Parathyroid adenoma (tissue), 2 donors: ENCODE data around the gene HOXD8.

Experiments
- H2AFZ ChIP-seq: fragments of 300-600 bp; sonication (generic); one replicate; pipeline ENCODE4 v1.7.0; 2017; ENCODE audit warnings: antibody characterized with exemption, mild to moderate bottlenecking
- H3K27ac ChIP-seq: fragments of 300-600 bp; sonication (generic); one replicate; pipeline ENCODE4 v1.7.0; 2017
- H3K27me3 ChIP-seq: fragments of 300-600 bp; sonication (generic); one replicate; pipeline ENCODE4 v1.7.0; 2017; ENCODE audit warnings: low read length; ENCODE audit not compliant: control insufficient read depth, insufficient read depth
- H3K36me3 ChIP-seq: fragments of 300-600 bp; sonication (generic); one replicate; pipeline ENCODE4 v1.7.0; 2017; ENCODE audit warnings: low read length; ENCODE audit not compliant: control insufficient read depth, insufficient read depth
- H3K4me1 ChIP-seq: fragments of 300-600 bp; sonication (generic); one replicate; pipeline ENCODE4 v1.7.0; 2017; ENCODE audit warnings: control low read depth
- H3K4me2 ChIP-seq: fragments of 300-600 bp; sonication (generic); one replicate; pipeline ENCODE4 v1.7.0; 2017; ENCODE audit warnings: low read length
- H3K4me3 ChIP-seq: fragments of 300-600 bp; sonication (generic); one replicate; pipeline ENCODE4 v1.7.0; 2017; ENCODE audit warnings: low read depth, low read length
- H3K79me2 ChIP-seq: fragments of 300-600 bp; sonication (generic); one replicate; pipeline ENCODE4 v1.7.0; 2017; ENCODE audit warnings: control low read depth
- H3K9ac ChIP-seq: fragments of 300-600 bp; sonication (generic); one replicate; pipeline ENCODE4 v1.7.0; 2017; ENCODE audit warnings: mild to moderate bottlenecking
- H3K9me3 ChIP-seq: fragments of 300-600 bp; sonication (generic); one replicate; pipeline ENCODE4 v1.7.0; 2017; ENCODE audit warnings: low read length; ENCODE audit not compliant: control insufficient read depth
- CTCF ChIP-seq: fragments of 300-600 bp; sonication (generic); IDR thresholded peaks from one replicate; pipeline ENCODE4 v1.7.0; 2017; ENCODE audit warnings: antibody characterized with exemption, mild to moderate bottlenecking
- donor health status: primary hyperparathyroidism.

HOXD8 gene

DNA sequence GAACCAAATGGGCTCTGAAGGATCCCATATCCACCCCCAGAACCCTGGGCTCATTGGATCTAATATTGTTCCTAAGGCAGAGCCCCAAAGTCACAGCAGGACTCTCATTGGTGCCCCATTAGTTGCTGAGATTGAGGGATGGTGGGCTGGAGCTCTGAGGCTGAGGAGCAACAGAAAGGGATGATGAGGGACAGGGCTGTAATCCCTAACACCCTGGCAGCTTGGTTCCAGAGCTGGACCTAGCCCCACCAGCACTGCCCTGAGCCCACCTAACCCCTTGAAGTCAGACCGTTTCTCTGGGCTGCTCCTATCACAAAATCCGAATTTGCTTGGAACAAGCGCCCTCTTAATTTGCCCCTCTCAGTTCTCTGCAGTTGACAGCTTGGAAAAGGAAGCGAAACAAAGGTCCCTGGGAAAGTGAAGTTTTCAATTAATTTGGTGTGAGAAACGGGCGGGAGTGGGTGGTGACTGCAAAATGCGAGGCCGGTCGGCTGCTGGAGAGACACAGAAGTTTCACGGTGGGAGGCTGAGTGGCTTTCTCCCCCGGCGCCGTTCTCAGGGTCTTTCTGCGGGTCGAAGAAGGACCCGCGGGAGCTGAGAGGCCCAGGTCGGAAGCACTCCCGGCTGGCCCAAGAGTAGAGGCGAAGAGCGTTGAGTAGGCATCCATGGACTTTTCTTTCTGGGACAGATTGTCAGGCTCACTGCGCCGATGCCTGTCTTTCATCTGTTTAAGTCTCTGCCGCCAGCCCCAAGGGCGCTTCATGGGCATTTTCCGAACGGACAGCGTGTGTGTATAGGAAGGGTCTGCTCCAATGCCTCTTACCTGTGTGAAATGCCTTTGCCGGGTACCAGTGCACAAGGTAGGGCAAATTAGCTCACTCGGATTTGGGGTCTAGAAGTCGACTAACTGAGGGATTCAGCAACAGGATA, 37.9 kb upstream of the HOXD8 start:
- no peaks in the 10 kb centered on the region for H3K79me2 ChIP-seq
- no peaks in the 10 kb centered on the region for H3K4me1 ChIP-seq
- H3K4me2 ChIP-seq = no peak overlapping the region
- no peaks in the 10 kb centered on the region for H3K36me3 ChIP-seq
- no peak overlapping the region for H3K9ac ChIP-seq
- no peak overlapping the region for H2AFZ ChIP-seq
- peaks cover 31% of the 10 kb centered on the region for H3K27me3 ChIP-seq
- H3K9me3 ChIP-seq = no peaks in the 10 kb centered on the region
- no peak for TF ChIP-seq CTCF
- H3K27ac ChIP-seq = no peak overlapping the region
- H3K4me3 ChIP-seq = no peak overlapping the region

DNA sequence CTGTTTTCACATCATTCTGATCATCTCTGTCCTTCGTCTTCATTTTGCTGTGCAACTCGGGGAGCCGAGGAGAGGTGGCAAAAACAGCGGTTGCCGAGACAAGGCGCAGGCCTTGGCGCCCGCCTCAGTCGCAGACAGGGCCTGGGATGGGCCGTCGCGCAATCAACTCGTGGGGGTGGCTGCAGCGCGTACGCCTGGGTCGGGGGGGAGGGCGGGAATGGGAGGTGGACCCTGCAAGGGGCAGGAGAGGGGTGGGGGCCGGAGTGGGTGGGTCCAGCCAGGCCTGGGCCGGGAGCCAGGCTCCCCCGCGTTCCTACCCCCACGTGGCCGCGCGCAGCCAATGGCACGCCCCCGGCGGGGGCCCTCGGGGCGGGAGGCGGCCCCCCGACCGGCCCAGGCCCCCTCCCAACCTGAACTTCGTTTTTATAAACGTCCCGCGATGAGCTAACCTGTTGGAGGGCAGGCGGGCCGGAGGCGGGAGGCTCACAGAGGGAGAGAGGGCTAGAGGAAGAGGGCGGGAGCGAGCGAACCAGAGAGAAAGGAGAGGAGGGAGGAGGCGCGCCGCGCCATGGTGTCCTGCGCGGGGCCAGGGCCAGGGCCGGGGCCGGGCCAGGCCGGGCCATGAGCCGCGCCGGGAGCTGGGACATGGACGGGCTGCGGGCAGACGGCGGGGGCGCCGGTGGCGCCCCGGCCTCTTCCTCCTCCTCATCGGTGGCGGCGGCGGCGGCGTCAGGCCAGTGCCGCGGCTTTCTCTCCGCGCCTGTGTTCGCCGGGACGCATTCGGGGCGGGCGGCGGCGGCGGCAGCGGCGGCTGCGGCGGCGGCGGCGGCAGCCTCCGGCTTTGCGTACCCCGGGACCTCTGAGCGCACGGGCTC, 37.0 kb upstream of the HOXD8 start, which contains the start of gene HOXD13:
TSS of gene HOXD13 (plus strand) at position 452 of the 875 bp plus-strand sequence. CDS start at position 622, 170 bp downstream.
- Histone ChIP-seq H3K4me3 (no peak within 1 kb of the TSS), H3K27me3 (peaks cover 30% of the 10 kb centered on the region)

GRCh38 chr2:176093145-176093897, 36.2 kb upstream of the HOXD8 start:
- Histone ChIP-seq H3K36me3 (no peaks in the 10 kb centered on the region), H2AFZ (no peak overlapping the region), H3K79me2 (no peaks in the 10 kb centered on the region), H3K9me3 (no peaks in the 10 kb centered on the region), H3K27me3 (peaks cover 24% of the 10 kb centered on the region), H3K4me1 (no peaks in the 10 kb centered on the region), H3K4me2 (no peak overlapping the region), H3K27ac (no peak overlapping the region), H3K4me3 (no peak overlapping the region), H3K9ac (no peak overlapping the region)
- no peak for TF ChIP-seq CTCF

More for the DNA sequence above, 37.0 kb upstream of the HOXD8 start, which contains the start of gene HOXD13:
- H3K9me3 ChIP-seq = no peaks in the 10 kb centered on the region
- H3K79me2 ChIP-seq = no peaks in the 10 kb centered on the region
- no peak within 1 kb of the TSS for H2AFZ ChIP-seq
- no peaks in the 10 kb centered on the region for H3K36me3 ChIP-seq
- TF ChIP-seq CTCF = no peak
- no peak within 1 kb of the TSS for H3K9ac ChIP-seq
- H3K4me2 ChIP-seq = no peak within 1 kb of the TSS
- H3K4me1 ChIP-seq = no peaks in the 10 kb centered on the region
- no peak within 1 kb of the TSS for H3K27ac ChIP-seq

- Histone ChIP-seq H3K79me2 (no peaks in the 10 kb centered on the region), H3K4me3 (no peak overlapping the region)
- TF ChIP-seq CTCF = no peak
Measured at GRCh38 chr2:176093898-176094249, 35.6 kb upstream of the HOXD8 start.

More at GRCh38 chr2:176093898-176094249, 35.6 kb upstream of the HOXD8 start:
- H3K4me2 ChIP-seq = no peak overlapping the region
- H3K9me3 ChIP-seq = no peaks in the 10 kb centered on the region
- no peaks in the 10 kb centered on the region for H3K36me3 ChIP-seq
- no peaks in the 10 kb centered on the region for H3K4me1 ChIP-seq
- no peak overlapping the region for H2AFZ ChIP-seq
- H3K9ac ChIP-seq = no peak overlapping the region
- H3K27me3 ChIP-seq = peaks cover 24% of the 10 kb centered on the region
- H3K27ac ChIP-seq = no peak overlapping the region
